ENCODE data around the gene SYCE1.

- TF ChIP-seq POLR2A (IDR thresholded peaks at IDR 0.05) (no peak), CTCF (IDR thresholded peaks at IDR 0.05) (no peak)
These were observed 49.9 kb downstream of the SYCE1 start for GRCh38 chr10:133515471-133515870.
